ENCODE measurements around the gene LCOR. TPM values are rescaled to one million over a fixed set of nuclear protein-coding genes. Genes with fewer than 3 reads are reported as not detected.

The LCOR gene
- total and polyA plus RNA-seq, 2 donors (not counting 1 experiment from before 2014, with no cell fraction given): 15.0 to 15.7 TPM

DNA sequence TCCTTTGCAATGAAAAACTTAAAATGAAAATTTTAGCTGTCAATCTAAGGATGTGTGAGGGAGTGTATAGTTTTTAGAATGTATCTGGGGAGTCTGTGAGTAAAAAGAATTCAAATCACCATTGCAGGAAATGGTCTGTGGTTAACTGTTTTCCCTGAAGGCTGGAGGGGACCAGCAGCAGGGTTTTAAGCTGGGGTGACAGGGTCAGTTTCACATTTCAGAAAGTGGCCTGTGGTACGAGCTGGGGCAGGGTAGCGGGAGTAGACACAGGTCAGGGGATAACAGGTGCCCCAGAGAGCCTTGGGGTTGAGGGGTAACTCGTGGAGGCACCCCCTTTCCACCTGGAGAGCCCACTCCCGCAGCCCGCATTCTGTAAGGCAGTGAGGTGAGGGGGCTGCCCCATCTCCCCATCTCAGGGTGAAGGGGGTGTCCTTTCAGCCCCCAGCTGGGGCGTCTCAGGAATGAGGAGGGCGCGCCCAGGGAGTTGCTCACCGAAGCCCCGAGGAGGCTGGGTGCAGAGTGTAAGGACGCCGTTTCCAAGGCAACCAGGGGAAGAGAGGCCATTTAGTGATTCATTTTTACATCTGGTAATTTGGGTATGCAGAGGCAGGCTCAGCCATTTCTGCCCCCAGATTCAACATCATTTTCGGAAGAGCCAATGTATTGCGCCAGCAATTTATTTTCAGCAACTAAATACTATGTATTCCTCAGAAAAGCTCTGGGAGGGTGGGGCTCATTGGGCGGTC is 184.8 kb downstream of the LCOR start:
- peak in 1 of 2 donors; percentile 27 for DNase-seq (ENCODE audit: low read depth in 2 of 2)
- Histone ChIP-seq H3K4me1 (ENCODE audit: control insufficient read depth, extremely low read depth, insufficient read depth, low read length) (no peaks in the 10 kb centered on the region), H3K27me3 (ENCODE audit: control insufficient read depth, insufficient read depth, low read length) (no peaks in the 10 kb centered on the region), H3K4me3 (replicated peaks in 1 of 4; ENCODE audit: control extremely low read depth in 1 of 4, insufficient read depth in 1 of 4, low read depth in 3 of 4, low read length in 4 of 4) (no peak overlapping the region), H3K9ac (ENCODE audit: insufficient read depth, low read length) (no peak overlapping the region), H4K20me1 (ENCODE audit: control insufficient read depth, extremely low read depth, insufficient read depth, low read length) (no peaks in the 10 kb centered on the region), H3K9me3 (ENCODE audit: control insufficient read depth, insufficient read depth, low read depth, low read length) (no peaks in the 10 kb centered on the region), H3K4me2 (ENCODE audit: extremely low read depth, insufficient read depth, low read length) (no peak overlapping the region), H3K36me3 (ENCODE audit: control insufficient read depth, insufficient read depth, low read length) (no peaks in the 10 kb centered on the region), H3K79me2 (ENCODE audit: control insufficient read depth, insufficient read depth, low read length) (no peaks in the 10 kb centered on the region), H3K27ac (ENCODE audit: insufficient read depth, low read length) (no peak overlapping the region), H2AFZ (ENCODE audit: low read length) (no peak overlapping the region)
- TF ChIP-seq CTCF (conservative IDR thresholded peaks at IDR 0.05 in 1 of 2, IDR thresholded peaks at IDR 0.05 in 1 of 2; ENCODE audit: low read depth in 1 of 2, low read length in 2 of 2) (no peak), EZH2 (IDR thresholded peaks at IDR 0.05; ENCODE audit: low read length, missing control alignments) (no peak)

DNA sequence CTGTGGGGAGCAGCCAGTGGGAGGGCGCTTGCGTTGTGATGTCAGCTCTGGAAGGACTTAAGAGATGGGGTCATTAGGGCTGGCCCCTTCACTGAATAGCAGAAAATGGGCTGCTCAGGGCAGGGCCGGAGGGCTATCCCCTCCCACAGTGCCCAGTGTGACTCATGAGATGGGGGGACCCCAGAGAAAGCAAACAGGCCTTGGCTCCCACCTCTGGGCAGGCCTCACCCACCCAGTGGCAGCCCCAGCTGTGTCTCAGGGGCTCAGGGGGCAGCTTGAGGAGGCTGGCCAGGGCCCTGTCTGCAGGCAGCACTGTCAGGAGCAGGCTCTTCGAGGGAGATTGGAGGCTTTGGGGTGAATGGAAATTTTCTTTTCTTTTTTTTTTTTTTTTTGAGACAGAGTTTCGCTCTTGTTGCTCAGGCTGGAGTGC is 185.4 kb downstream of the LCOR start:
- Histone ChIP-seq H3K4me1 (ENCODE audit: control insufficient read depth, extremely low read depth, insufficient read depth, low read length) (no peaks in the 10 kb centered on the region), H3K9ac (ENCODE audit: insufficient read depth, low read length) (no peak overlapping the region), H3K27ac (ENCODE audit: insufficient read depth, low read length) (no peak overlapping the region), H3K36me3 (ENCODE audit: control insufficient read depth, insufficient read depth, low read length) (no peaks in the 10 kb centered on the region), H3K79me2 (ENCODE audit: control insufficient read depth, insufficient read depth, low read length) (no peaks in the 10 kb centered on the region), H3K4me2 (ENCODE audit: extremely low read depth, insufficient read depth, low read length) (no peak overlapping the region), H3K27me3 (ENCODE audit: control insufficient read depth, insufficient read depth, low read length) (no peaks in the 10 kb centered on the region), H2AFZ (ENCODE audit: low read length) (no peak overlapping the region), H3K9me3 (ENCODE audit: control insufficient read depth, insufficient read depth, low read depth, low read length) (no peaks in the 10 kb centered on the region), H3K4me3 (replicated peaks in 1 of 4; ENCODE audit: control extremely low read depth in 1 of 4, insufficient read depth in 1 of 4, low read depth in 3 of 4, low read length in 4 of 4) (no peak overlapping the region), H4K20me1 (ENCODE audit: control insufficient read depth, extremely low read depth, insufficient read depth, low read length) (no peaks in the 10 kb centered on the region)
- DNase-seq (ENCODE audit: low read depth in 2 of 2): no peak
- no peak for TF ChIP-seq EZH2 (IDR thresholded peaks at IDR 0.05; ENCODE audit: low read length, missing control alignments)
- TF ChIP-seq CTCF (conservative IDR thresholded peaks at IDR 0.05 in 1 of 2, IDR thresholded peaks at IDR 0.05 in 1 of 2; ENCODE audit: low read depth in 1 of 2, low read length in 2 of 2): no peak

GRCh38 chr10:97018251-97019212 is 186.4 kb downstream of the LCOR start:
- H3K9ac ChIP-seq (ENCODE audit: insufficient read depth, low read length): no peak overlapping the region
- H4K20me1 ChIP-seq (ENCODE audit: control insufficient read depth, extremely low read depth, insufficient read depth, low read length): no peaks in the 10 kb centered on the region
- no peak overlapping the region for H2AFZ ChIP-seq (ENCODE audit: low read length)
- TF ChIP-seq EZH2 (IDR thresholded peaks at IDR 0.05; ENCODE audit: low read length, missing control alignments) (no peak), CTCF (conservative IDR thresholded peaks at IDR 0.05 in 1 of 2, IDR thresholded peaks at IDR 0.05 in 1 of 2; ENCODE audit: low read depth in 1 of 2, low read length in 2 of 2) (no peak)
- H3K4me2 ChIP-seq (ENCODE audit: extremely low read depth, insufficient read depth, low read length): no peak overlapping the region
- peaks cover 3% of the 10 kb centered on the region for H3K4me1 ChIP-seq (ENCODE audit: control insufficient read depth, extremely low read depth, insufficient read depth, low read length)
- H3K4me3 ChIP-seq (replicated peaks in 1 of 4; ENCODE audit: control extremely low read depth in 1 of 4, insufficient read depth in 1 of 4, low read depth in 3 of 4, low read length in 4 of 4): no peak overlapping the region
- no peaks in the 10 kb centered on the region for H3K79me2 ChIP-seq (ENCODE audit: control insufficient read depth, insufficient read depth, low read length)
- DNase-seq (ENCODE audit: low read depth in 2 of 2): no peak
- no peaks in the 10 kb centered on the region for H3K27me3 ChIP-seq (ENCODE audit: control insufficient read depth, insufficient read depth, low read length)
- H3K27ac ChIP-seq (ENCODE audit: insufficient read depth, low read length): no peak overlapping the region
- no peaks in the 10 kb centered on the region for H3K9me3 ChIP-seq (ENCODE audit: control insufficient read depth, insufficient read depth, low read depth, low read length)
- H3K36me3 ChIP-seq (ENCODE audit: control insufficient read depth, insufficient read depth, low read length): no peaks in the 10 kb centered on the region

Measured in fibroblast of lung (primary cell).